ENCODE data around the gene VTI1A.

DNA sequence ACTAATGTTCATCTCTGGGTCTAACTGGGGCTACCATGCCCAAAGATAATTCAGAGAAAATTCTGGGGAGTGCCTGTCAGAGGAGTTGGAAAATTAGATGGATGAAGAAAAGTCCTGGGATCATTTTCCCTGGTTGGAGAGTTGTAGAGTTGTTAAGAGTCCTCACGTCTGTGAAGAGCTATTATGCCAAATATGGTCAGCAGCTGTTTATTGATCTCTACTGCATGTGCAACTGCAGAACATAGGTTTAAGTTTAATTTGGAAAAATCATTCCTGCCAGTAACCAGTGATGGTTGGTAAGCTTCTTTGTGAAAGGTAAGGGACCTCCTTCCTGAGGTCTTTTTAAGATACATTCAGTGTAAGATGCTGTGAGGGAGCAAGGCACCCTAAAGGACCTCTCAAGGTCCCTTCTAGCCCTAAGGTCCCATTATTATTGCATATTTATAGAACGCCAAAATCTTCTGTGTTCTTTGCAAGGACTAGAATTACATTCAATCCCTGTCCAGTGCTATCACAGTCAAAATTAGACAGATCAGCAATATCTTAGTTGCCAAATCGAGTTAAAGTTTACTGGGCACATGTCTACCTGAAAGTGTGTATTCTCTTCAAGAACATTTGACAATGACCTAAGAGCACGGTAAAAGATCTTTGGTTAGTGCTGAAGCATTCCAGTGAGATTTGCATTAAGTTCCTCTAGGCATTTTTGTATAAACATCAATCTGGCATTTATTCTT is 62.7 kb downstream of the VTI1A start:
- TF ChIP-seq, protein P1, sequence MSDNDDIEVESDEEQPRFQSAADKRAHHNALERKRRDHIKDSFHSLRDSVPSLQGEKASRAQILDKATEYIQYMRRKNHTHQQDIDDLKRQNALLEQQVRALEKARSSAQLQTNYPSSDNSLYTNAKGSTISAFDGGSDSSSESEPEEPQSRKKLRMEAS (IDR thresholded peaks at IDR 0.05), result no peak
- no peak for TF ChIP-seq POLR2A (IDR thresholded peaks at IDR 0.05; ENCODE audit: low read length)
- no peak for TF ChIP-seq KDM1A (IDR thresholded peaks at IDR 0.05; ENCODE audit: low read depth)
- no peak for TF ChIP-seq RFX5 (IDR thresholded peaks at IDR 0.05)

Measured in A549 (cell line).